Measurements from ENCODE around the gene RAD9B.
A peak's percentile ranks its signal among the peaks of the same experiment; 100 is the strongest.
"Not testable (repeated sequence)": the region's sequence is repeated elsewhere in the genome, so short reads cannot be mapped to it uniquely, and the experiment has no call there.

RAD9B gene

DNA sequence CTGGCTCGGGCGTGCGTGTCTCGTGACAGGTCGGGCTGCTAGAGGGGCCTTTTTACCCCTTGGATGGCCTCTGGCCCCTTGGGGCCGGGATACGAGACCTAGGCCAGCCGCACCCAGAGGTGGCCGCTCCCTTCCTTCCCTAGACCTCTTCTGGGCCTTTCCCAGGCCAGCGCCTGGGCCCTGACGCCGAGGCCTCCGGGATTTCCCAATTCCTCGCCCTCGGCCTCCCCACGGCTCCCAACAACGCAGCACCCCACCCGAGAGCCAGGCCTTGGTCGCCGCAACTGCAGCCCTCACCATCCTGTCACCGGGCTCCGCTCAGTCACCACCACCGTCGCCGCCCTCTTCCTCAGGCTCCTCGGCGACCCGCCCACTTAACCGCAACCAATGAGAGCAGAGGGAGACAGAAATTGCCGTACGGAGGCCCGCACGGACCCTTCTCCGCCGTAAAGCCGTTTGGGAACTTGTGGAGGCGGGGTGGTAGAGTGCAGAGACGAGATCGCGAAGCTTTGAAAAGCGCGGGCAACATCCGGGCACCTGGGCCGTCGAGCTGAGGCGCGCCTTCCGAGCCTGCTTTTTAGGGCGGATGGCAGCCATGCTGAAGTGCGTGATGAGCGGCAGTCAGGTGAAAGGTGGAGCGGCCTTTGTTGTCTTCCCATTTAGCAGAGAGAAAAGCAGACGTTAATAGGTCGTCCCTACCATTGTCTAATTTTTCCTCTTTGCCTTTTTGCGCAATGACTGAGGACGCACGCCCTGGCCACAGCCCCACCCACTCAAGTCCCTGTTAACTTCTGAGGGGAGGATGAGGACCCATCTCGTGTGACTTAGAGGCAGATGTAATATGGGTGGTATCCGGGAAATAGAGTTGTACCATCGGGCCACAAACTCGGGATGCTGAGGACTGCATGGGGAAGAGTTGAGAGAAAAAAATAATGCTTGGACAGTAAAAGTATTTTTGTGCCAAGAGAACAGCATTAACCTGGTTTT, at the start of gene RAD9B, which contains the start of gene VPS29:
Gene RAD9B, plus strand, starts transcription at position 580 of the 987 bp plus-strand sequence. Its CDS starts 7 bp downstream, at position 587.
Gene VPS29, minus strand, starts transcription at position 360 of the 987 bp plus-strand sequence. Its CDS starts 60 bp downstream, at position 300.
- H3K4me3 Mint-ChIP-seq, result peak within 1 kb of the TSS; percentile 96
- DNase-seq, result peak; percentile 97
- H3K9me3 Mint-ChIP-seq, result peaks cover 8% of the 10 kb centered on the region
- H3K27ac Mint-ChIP-seq, result peak within 1 kb of the TSS; percentile 98
- H3K36me3 Mint-ChIP-seq (ENCODE audit: low read depth), result peaks cover 49% of the 10 kb centered on the region
- H3K4me1 Mint-ChIP-seq (ENCODE audit: low read depth), result peaks cover 39% of the 10 kb centered on the region
- no peaks in the 10 kb centered on the region for H3K27me3 Mint-ChIP-seq

- Mint-ChIP-seq H3K36me3 (ENCODE audit: low read depth) (peaks cover 80% of the 10 kb centered on the region), H3K27ac (no peak overlapping the region), H3K27me3 (no peaks in the 10 kb centered on the region)
Measured at GRCh38 chr12:110453569-110454296, 48.4 kb upstream of the RAD9B start.

DNA sequence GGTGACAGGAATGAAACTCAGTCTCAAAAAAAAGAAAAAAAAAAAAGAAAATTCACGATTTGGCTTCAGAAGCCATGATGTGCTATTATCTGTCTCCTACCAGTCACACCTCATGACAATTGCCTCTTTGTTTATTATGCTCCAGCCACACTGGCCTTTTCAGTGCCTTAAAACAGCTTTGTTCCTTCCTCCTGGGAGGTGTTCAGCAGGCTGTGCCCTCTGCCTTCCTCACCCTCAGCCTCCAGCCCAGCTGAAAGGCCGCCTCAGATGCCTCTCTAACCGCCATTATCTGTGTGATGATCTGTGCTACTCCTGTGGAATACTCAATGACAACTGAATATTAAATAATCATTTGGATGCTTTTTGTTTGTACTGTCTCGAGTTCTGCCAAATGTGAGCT, 43.4 kb upstream of the RAD9B start:
- Mint-ChIP-seq H3K27me3 (no peaks in the 10 kb centered on the region), H3K27ac (no peak overlapping the region), H3K9me3 (no peaks in the 10 kb centered on the region), H3K4me1 (ENCODE audit: low read depth) (peaks cover 4% of the 10 kb centered on the region), H3K4me3 (no peak overlapping the region), H3K36me3 (ENCODE audit: low read depth) (peaks cover 80% of the 10 kb centered on the region)
- DNase-seq, result no peak

More at GRCh38 chr12:110453569-110454296, 48.4 kb upstream of the RAD9B start:
- peaks cover 15% of the 10 kb centered on the region for H3K4me1 Mint-ChIP-seq (ENCODE audit: low read depth)
- no peak overlapping the region for H3K4me3 Mint-ChIP-seq
- H3K9me3 Mint-ChIP-seq, result no peaks in the 10 kb centered on the region
- no peak for DNase-seq

DNA sequence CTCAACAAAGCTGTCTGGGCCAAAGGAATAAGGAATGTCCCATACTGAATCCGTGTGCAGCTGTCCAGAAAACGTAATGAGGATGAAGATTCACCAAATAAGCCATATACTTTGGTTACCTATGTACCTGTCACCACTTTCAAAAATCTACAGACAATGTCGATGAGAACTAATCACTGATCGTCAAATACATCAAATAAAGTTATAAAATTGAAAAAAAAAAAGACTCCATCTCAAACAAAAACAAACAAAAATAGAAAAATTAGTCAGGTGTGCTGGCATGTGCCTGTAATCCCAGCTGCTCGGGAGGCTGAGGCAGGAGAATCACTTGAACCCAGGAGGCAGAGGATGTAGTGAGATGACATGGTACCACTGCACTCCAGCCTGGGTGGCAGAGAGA, 40.9 kb upstream of the RAD9B start:
- H3K27ac Mint-ChIP-seq, H3K9me3 Mint-ChIP-seq, DNase-seq, H3K4me3 Mint-ChIP-seq, H3K27me3 Mint-ChIP-seq: not testable (repeated sequence)
- peaks cover 84% of the 10 kb centered on the region for H3K36me3 Mint-ChIP-seq (ENCODE audit: low read depth)
- H3K4me1 Mint-ChIP-seq (ENCODE audit: low read depth), result peaks cover 15% of the 10 kb centered on the region

GRCh38 chr12:110465024-110465423, 37.1 kb upstream of the RAD9B start:
- H3K4me3 Mint-ChIP-seq, result no peak overlapping the region
- peaks cover 72% of the 10 kb centered on the region for H3K36me3 Mint-ChIP-seq (ENCODE audit: low read depth)
- H3K9me3 Mint-ChIP-seq, result no peaks in the 10 kb centered on the region
- H3K27ac Mint-ChIP-seq, result no peak overlapping the region
- peaks cover 37% of the 10 kb centered on the region for H3K4me1 Mint-ChIP-seq (ENCODE audit: low read depth)
- no peak for DNase-seq
- H3K27me3 Mint-ChIP-seq, result no peaks in the 10 kb centered on the region

DNA sequence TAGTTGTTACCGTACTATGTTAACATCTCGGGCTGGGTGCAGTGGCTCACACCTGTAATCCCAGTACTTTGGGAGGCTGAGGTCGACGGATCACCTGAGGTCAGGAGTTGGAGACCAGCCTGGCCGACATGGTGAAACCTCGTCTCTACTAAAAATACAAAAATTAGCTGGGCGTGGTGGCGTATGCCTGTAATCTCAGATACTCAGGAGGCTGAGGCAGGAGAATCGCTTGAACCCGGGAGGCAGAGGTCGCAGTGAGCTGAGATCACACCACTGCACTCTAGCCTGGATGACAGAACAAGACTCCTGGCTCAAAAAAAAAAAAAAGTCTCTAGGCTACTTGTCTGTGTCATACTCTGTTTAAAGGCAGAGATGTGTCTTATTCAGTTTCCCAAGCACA, 36.4 kb upstream of the RAD9B start:
- H3K27ac Mint-ChIP-seq, result not testable (repeated sequence)

DNA sequence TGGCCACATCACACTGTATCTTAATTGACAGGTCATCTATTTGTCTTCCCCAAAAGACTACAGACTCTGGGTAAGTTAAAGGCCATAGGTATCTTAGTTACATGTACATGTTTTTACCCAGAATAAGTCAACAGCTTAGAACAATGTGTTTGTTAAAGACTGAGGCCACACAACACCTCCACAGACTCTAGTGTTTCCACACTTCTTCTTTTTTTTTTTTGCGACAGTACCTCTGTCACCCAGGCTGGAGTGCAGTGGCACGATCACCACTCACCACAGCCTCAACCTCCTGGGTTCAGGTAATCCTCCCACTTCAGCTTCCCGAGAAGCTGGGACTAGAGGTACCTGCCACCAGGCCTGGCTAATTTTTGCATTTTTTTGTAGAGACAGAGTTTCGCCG, 35.3 kb upstream of the RAD9B start:
- H3K27me3 Mint-ChIP-seq, result no peaks in the 10 kb centered on the region
- H3K9me3 Mint-ChIP-seq, result no peaks in the 10 kb centered on the region
- no peak for DNase-seq
- peaks cover 50% of the 10 kb centered on the region for H3K4me1 Mint-ChIP-seq (ENCODE audit: low read depth)
- H3K36me3 Mint-ChIP-seq (ENCODE audit: low read depth), result peaks cover 70% of the 10 kb centered on the region
- peak overlapping the region; percentile 94 for H3K4me3 Mint-ChIP-seq
- peak overlapping the region; percentile 71 for H3K27ac Mint-ChIP-seq

More for the DNA sequence above, 36.4 kb upstream of the RAD9B start:
- not testable (repeated sequence) for H3K9me3 Mint-ChIP-seq, H3K4me3 Mint-ChIP-seq, DNase-seq, H3K27me3 Mint-ChIP-seq
- peaks cover 45% of the 10 kb centered on the region for H3K4me1 Mint-ChIP-seq (ENCODE audit: low read depth)
- peaks cover 72% of the 10 kb centered on the region for H3K36me3 Mint-ChIP-seq (ENCODE audit: low read depth)

GRCh38 chr12:110467847-110468213, 34.3 kb upstream of the RAD9B start:
- DNase-seq, result no peak
- Mint-ChIP-seq H3K4me3 (peak overlapping the region; percentile 94), H3K36me3 (ENCODE audit: low read depth) (peaks cover 67% of the 10 kb centered on the region), H3K27ac (peak overlapping the region; percentile 96), H3K4me1 (ENCODE audit: low read depth) (peaks cover 46% of the 10 kb centered on the region), H3K9me3 (no peaks in the 10 kb centered on the region), H3K27me3 (no peaks in the 10 kb centered on the region)

DNA sequence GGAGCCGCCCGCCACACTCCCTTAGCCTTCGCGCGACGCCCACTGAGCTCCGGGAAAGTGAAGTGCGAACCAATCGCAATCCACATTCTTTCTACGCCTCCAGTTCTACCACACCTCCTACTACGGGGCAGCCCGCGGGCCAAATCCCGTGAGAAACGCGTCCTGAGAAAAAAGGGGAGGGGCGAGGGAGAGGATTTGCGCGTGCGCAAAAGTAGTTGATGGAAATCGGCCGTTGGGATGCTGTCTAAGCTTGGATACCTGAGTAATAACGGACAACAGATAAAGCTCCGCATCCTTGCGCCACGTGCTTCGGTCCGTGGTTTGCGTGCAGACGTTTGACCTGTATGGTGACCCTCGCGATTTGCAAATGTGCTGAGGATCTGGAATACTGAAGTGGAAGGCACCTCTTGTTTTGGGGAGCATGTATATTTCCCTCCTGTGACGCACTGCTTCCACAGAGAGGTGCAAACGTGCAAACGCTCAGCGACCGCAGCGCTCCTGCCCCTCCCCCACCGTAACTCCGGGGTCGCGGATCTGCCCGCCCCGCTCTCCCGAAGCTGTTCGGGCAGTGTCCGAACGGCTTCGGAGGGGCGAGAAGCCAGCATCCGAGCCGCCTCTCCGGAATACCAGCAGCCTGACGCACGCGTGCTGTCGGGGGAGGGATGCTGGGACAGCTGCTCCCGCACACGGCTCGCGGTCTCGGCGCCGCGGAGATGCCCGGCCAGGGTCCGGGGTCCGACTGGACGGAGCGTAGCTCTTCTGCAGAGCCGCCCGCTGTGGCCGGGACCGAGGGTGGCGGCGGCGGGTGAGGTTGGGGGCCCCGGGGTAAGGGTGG, 33.7 kb upstream of the RAD9B start, which contains the start of the genes FAM216A and GPN3:
Gene FAM216A, plus strand, starts transcription at position 632 of the 835 bp plus-strand sequence. Its CDS starts 31 bp downstream, at position 663.
Gene GPN3, minus strand, starts transcription at position 44 of the 835 bp plus-strand sequence. CDS start 54 bp downstream, outside the sequence.
- peak within 1 kb of the TSS; percentile 94 for H3K4me3 Mint-ChIP-seq
- peaks cover 46% of the 10 kb centered on the region for H3K4me1 Mint-ChIP-seq (ENCODE audit: low read depth)
- H3K27me3 Mint-ChIP-seq, result no peaks in the 10 kb centered on the region
- H3K36me3 Mint-ChIP-seq (ENCODE audit: low read depth), result peaks cover 66% of the 10 kb centered on the region
- no peaks in the 10 kb centered on the region for H3K9me3 Mint-ChIP-seq
- DNase-seq, result peak; percentile 95
- H3K27ac Mint-ChIP-seq, result peak within 1 kb of the TSS; percentile 96

DNA sequence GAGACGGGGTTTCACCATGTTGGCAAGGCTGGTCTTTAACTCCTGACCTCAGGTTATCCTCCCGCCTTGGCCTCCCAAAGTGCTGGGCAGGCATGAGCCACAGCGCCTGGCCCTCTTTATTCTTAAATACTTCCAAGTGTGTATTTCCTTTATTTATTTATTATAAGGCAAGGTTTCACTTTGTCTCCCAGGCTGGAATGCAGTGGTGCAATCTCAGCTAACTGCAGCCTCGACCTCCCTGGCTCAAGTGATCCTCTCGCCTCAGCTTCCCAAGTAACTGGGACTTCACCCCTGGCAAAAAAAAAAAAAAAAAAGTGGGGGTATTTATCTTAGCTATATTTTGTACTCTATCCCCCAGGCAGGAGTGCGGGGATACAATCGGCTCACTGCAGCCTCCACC, 26.7 kb upstream of the RAD9B start:
- H3K4me3 Mint-ChIP-seq, result no peak overlapping the region
- no peak for DNase-seq
- H3K27ac Mint-ChIP-seq, result no peak overlapping the region
- no peaks in the 10 kb centered on the region for H3K27me3 Mint-ChIP-seq
- peaks cover 66% of the 10 kb centered on the region for H3K36me3 Mint-ChIP-seq (ENCODE audit: low read depth)
- peaks cover 12% of the 10 kb centered on the region for H3K4me1 Mint-ChIP-seq (ENCODE audit: low read depth)
- H3K9me3 Mint-ChIP-seq, result no peaks in the 10 kb centered on the region

DNA sequence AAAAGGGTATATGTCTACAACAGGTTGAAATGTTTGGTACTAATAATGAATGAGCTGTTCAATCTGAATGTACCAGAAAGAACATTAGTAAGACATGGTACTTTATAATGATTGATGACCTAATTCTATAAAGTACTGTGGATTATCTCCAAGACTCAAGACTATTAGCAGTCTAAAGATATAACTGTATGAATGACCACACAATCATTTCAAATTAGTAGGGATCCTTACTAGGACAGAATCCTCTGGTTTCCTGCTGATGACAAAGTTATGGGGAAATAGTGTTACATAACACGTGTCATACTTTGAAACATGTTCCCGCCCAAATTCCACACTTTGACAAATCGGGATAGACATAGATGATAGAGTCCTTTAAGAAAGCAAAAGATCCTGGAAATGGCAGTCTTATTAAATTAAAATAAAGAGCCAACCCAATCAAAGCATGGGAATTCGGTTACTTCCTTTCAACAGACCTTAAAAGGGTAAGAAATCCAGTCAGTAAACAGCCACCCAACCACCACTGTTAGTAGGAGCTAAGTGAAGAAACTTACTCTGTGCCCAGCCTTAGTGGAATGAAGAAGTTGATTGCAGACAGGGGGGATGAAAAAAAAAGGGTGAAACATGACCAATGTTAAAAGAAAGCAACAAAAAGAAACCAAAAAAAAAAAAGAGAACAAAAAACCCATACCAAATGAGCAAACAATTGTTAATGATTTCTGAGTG, 3.0 kb upstream of the RAD9B start:
- Mint-ChIP-seq H3K36me3 (ENCODE audit: low read depth) (peaks cover 75% of the 10 kb centered on the region), H3K9me3 (peaks cover 8% of the 10 kb centered on the region), H3K4me3 (peak overlapping the region; percentile 41), H3K4me1 (ENCODE audit: low read depth) (peaks cover 41% of the 10 kb centered on the region), H3K27me3 (no peaks in the 10 kb centered on the region), H3K27ac (peak overlapping the region; percentile 70)
- no peak for DNase-seq

DNA sequence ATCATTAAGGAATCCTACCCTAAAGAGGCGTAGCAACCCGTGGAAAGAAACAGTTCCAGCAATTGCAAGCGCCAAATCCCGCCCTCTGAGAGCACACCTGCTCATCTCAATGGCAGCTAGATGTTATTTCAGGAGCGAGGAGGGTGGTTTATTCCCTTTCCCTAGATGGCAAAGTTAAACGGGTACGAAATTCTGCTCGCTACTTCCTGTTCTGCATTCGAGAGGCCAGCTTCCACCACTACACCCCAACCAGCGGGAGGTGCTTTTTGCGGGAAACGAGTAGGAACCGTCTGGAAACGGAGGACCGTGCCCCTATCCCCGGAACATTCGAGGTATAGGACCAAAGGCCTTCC, 756 bp upstream of the RAD9B start:
- Mint-ChIP-seq H3K9me3 (peaks cover 8% of the 10 kb centered on the region), H3K27ac (peak overlapping the region; percentile 98), H3K27me3 (no peaks in the 10 kb centered on the region), H3K36me3 (ENCODE audit: low read depth) (peaks cover 55% of the 10 kb centered on the region), H3K4me1 (ENCODE audit: low read depth) (peaks cover 41% of the 10 kb centered on the region), H3K4me3 (peak overlapping the region; percentile 96)
- DNase-seq, result no peak

- H3K27ac Mint-ChIP-seq, result no peak overlapping the region
- peaks cover 42% of the 10 kb centered on the region for H3K36me3 Mint-ChIP-seq (ENCODE audit: low read depth)
- H3K4me1 Mint-ChIP-seq (ENCODE audit: low read depth), result peaks cover 37% of the 10 kb centered on the region
- no peaks in the 10 kb centered on the region for H3K27me3 Mint-ChIP-seq
- no peak for DNase-seq
- H3K4me3 Mint-ChIP-seq, result no peak overlapping the region
- H3K9me3 Mint-ChIP-seq, result peaks cover 8% of the 10 kb centered on the region
Measured at GRCh38 chr12:110503432-110503831, 1.3 kb downstream of the RAD9B start.
